HG03280 (cell line): ENCODE data around the gene P4HA1.

Experiments used
- ATAC-seq: cut with Tn5 transposase; IDR thresholded peaks from one replicate; pipeline ENCODE4 v1.9.1; 2021; ENCODE audit warnings: mild to moderate bottlenecking, moderate library complexity; ENCODE audit not compliant: unreplicated experiment

P4HA1 gene

GRCh38 chr10:72981882-72982529 is 114.7 kb downstream of the P4HA1 start:
- ATAC-seq: no peak

DNA sequence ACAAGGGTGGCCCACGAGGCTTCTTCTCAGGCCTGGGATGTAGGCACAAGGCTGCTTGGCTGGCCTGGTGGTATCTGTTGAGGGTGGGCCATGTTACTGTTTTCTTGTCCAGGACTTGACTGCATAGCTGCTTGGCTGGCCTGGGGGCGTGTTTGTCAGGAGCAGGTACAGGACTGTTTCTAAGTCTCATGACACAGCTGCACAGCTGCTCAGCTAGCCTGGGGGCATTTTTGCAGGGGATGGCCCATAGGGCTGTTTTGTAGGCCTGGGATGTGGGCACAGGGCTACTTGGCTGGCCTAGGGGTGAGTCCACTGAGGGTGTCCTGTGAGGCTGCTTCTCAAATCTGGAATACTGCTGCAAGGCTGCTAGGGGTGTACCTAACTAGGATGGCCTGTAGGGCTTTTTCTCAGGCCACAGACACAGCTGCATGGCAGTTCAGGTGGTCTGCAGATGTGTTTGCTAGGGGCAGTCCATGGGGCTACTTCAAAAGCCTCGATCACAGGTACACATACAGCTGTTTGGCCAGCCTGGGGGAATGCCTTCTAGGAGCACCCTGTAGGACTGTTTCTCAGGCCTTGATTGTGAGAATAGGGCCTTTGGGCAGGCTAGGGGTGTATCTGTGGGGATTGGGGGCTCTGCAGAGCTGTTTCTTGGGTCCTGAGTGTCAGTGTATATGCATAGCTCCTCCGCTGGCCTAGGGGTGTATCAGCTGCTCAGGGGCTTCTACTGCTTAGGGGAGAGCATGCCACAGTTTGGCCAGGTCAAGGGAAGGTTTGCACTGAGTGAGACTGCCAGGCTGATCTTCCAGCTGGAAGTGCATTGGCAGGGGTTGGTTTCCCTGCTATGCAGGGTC is 115.4 kb downstream of the P4HA1 start:
- ATAC-seq: no peak

GRCh38 chr10:72980348-72980747 is 116.3 kb downstream of the P4HA1 start:
- no peak for ATAC-seq

DNA sequence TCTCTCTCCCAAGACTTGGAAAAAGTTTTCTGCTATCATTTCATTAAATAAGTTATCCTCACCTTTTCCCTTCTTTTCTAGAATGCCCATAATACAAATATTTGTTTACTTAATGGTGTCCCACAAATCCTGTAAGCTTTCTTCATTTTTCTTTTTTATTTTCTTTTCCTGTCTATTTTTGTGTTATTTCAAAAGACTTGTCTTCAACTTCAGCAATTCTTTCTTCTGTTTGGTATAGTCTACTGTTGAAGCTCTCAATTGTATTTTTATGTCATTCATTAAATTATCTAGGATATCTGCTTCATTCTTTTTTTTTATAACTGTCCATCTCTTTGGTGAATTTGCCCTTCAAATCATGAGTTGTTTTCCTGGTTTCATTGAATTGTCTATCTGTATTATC is 117.0 kb downstream of the P4HA1 start:
- no peak for ATAC-seq

GRCh38 chr10:72976886-72977285 is 119.8 kb downstream of the P4HA1 start:
- ATAC-seq: no peak
